Progenitor cell of endocrine pancreas (in vitro differentiated cells): ENCODE results near the gene STING1. TPM values are rescaled to one million over a fixed set of nuclear protein-coding genes. Genes with fewer than 3 reads are reported as not detected.

Experiments used
- DNase-seq: peaks from one replicate; pipeline ENCODE4 v3.0.0; 2021; ENCODE audit warnings: low spot score; ENCODE audit not compliant: unreplicated experiment
- H3K27ac Mint-ChIP-seq: 2 replicates; pipeline ENCODE4 v1.8.0; 2021; ENCODE audit warnings: mild to moderate bottlenecking, moderate library complexity, mixed read lengths
- H3K27me3 Mint-ChIP-seq: 2 replicates; pipeline ENCODE4 v1.8.0; 2021; ENCODE audit warnings: mixed read lengths
- H3K36me3 Mint-ChIP-seq: 2 replicates; pipeline ENCODE4 v1.8.0; 2022; ENCODE audit warnings: mixed read lengths; ENCODE audit not compliant: insufficient read depth
- H3K4me1 Mint-ChIP-seq: 2 replicates; pipeline ENCODE4 v1.8.0; 2021; ENCODE audit warnings: low read depth, mixed read lengths
- H3K4me3 Mint-ChIP-seq: 2 replicates; pipeline ENCODE4 v1.8.0; 2021; ENCODE audit warnings: low read depth, mild to moderate bottlenecking, moderate library complexity, mixed read lengths
- H3K9me3 Mint-ChIP-seq: 2 replicates; pipeline ENCODE4 v1.8.0; 2021; ENCODE audit warnings: low read depth, mixed read lengths
- total RNA-seq: library from RNA; stranded (reverse); gene quantifications from 2 replicates; pipeline ENCODE4 v1.2.1, GENCODE V29; 2021
- TF ChIP-seq, protein P1 (sequence below): fragments of 200-600 bp; sonication (generic); IDR thresholded peaks from one replicate; pipeline ENCODE4 v1.5.0; 2021; ENCODE audit warnings: antibody characterized with exemption, mild to moderate bottlenecking; ENCODE audit not compliant: unreplicated experiment

STING1 gene
- total RNA-seq, 1 donor from 2014 or later = not detected

DNA sequence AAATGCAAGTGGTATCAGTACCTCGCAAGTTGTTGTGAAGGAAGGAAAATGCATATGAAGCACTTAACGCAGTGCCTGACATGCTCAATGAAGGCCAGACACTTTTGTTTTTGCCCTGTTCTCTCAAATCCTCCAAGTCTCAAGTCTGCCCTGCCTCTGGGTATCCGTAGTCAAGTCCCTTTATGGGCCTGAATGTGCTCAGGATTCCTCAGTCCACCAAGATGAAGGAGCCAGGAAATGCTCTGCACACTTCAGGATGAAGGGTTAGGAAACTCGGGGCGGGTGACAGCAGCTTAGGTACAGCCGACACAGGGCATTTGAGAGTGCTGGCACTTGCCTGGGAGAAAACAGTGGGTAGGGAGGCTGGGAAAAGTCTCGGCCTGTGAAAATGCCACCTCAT lies 21.4 kb downstream of the STING1 start:
- no peak overlapping the region for H3K27ac Mint-ChIP-seq
- no peak for DNase-seq

DNA sequence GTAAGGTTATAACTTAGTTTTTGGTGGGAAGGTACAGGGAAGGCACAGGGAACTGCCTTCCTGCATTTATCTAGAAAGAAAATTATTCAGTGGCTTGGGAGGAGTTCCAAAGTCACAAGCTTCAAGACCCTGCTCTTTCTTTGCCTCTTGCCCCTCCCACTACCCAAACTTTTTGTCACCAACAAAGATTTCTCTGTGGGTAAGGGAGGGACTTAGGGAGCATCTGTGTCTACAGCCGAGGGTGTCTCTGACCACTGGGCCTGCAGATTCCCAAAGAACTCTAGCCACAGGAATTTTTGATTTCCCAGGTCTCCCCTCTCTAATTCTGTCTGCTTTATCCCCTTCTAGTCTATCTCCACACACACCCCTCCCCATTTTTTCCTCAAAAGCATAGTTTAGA lies 22.1 kb downstream of the STING1 start:
- Mint-ChIP-seq H3K4me1 (peaks cover 10% of the 10 kb centered on the region), H3K4me3 (no peak overlapping the region), H3K27me3 (peaks cover 7% of the 10 kb centered on the region), H3K9me3 (no peaks in the 10 kb centered on the region), H3K36me3 (no peaks in the 10 kb centered on the region), H3K27ac (no peak overlapping the region)
- TF ChIP-seq, protein P1, sequence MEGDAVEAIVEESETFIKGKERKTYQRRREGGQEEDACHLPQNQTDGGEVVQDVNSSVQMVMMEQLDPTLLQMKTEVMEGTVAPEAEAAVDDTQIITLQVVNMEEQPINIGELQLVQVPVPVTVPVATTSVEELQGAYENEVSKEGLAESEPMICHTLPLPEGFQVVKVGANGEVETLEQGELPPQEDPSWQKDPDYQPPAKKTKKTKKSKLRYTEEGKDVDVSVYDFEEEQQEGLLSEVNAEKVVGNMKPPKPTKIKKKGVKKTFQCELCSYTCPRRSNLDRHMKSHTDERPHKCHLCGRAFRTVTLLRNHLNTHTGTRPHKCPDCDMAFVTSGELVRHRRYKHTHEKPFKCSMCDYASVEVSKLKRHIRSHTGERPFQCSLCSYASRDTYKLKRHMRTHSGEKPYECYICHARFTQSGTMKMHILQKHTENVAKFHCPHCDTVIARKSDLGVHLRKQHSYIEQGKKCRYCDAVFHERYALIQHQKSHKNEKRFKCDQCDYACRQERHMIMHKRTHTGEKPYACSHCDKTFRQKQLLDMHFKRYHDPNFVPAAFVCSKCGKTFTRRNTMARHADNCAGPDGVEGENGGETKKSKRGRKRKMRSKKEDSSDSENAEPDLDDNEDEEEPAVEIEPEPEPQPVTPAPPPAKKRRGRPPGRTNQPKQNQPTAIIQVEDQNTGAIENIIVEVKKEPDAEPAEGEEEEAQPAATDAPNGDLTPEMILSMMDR = no peak
- no peak for DNase-seq

More for the DNA sequence above, 21.4 kb downstream of the STING1 start:
- Mint-ChIP-seq H3K4me1 (peaks cover 10% of the 10 kb centered on the region), H3K9me3 (no peaks in the 10 kb centered on the region), H3K4me3 (no peak overlapping the region), H3K27me3 (peaks cover 7% of the 10 kb centered on the region), H3K36me3 (no peaks in the 10 kb centered on the region)
- TF ChIP-seq, protein P1 = no peak

GRCh38 chr5:139459451-139459934 lies 23.1 kb downstream of the STING1 start:
- no peaks in the 10 kb centered on the region for H3K9me3 Mint-ChIP-seq
- peak overlapping the region; percentile 90 for H3K27ac Mint-ChIP-seq
- no peak overlapping the region for H3K4me3 Mint-ChIP-seq
- peaks cover 10% of the 10 kb centered on the region for H3K4me1 Mint-ChIP-seq
- no peaks in the 10 kb centered on the region for H3K36me3 Mint-ChIP-seq
- TF ChIP-seq, protein P1 = no peak
- DNase-seq = no peak
- H3K27me3 Mint-ChIP-seq = peaks cover 14% of the 10 kb centered on the region

- Mint-ChIP-seq H3K27ac (peak overlapping the region; percentile 90), H3K4me1 (peaks cover 10% of the 10 kb centered on the region), H3K4me3 (no peak overlapping the region), H3K36me3 (no peaks in the 10 kb centered on the region), H3K27me3 (peaks cover 14% of the 10 kb centered on the region), H3K9me3 (no peaks in the 10 kb centered on the region)
- no peak for DNase-seq
- TF ChIP-seq, protein P1 = no peak
Observed at GRCh38 chr5:139458580-139459407, 23.8 kb downstream of the STING1 start.

- Mint-ChIP-seq H3K9me3 (no peaks in the 10 kb centered on the region), H3K27ac (no peak overlapping the region), H3K36me3 (no peaks in the 10 kb centered on the region), H3K4me1 (peaks cover 10% of the 10 kb centered on the region), H3K4me3 (no peak overlapping the region), H3K27me3 (peaks cover 14% of the 10 kb centered on the region)
- no peak for DNase-seq
- TF ChIP-seq, protein P1 = no peak
Observed at GRCh38 chr5:139457653-139458306, 24.8 kb downstream of the STING1 start.
